GM23338 (cell line): ENCODE data around the gene PRPF39. TPM values are rescaled to one million over a fixed set of nuclear protein-coding genes. Genes with fewer than 3 reads are reported as not detected.

ENCODE experiments used
- ATAC-seq: fragments of 200-7000 bp; cut with Tn5 transposase; 3 replicates; pipeline ENCODE4 v1.9.1; 2020
- DNase-seq: peaks from one replicate; pipeline ENCODE4 v3.0.0-alpha.2; 2015; ENCODE audit warnings: low spot score
- H2AFZ ChIP-seq: fragments of 200-600 bp; sonication (generic); 2 replicates; pipeline ENCODE4 v1.8.0; 2016; ENCODE audit warnings: antibody characterized with exemption, mild to moderate bottlenecking, moderate library complexity
- H3F3A ChIP-seq: fragments of 200-600 bp; sonication (generic); replicated peaks from 2 replicates; pipeline ENCODE4 v1.8.0; 2017; ENCODE audit warnings: antibody characterized with exemption, mixed run types, low read depth
- H3K27ac ChIP-seq: fragments of 200-600 bp; sonication (generic); 2 replicates; pipeline ENCODE4 v1.6.1; 2016; ENCODE audit warnings: low read depth
- H3K27me3 ChIP-seq: fragments of 200-600 bp; sonication (generic); 2 replicates; pipeline ENCODE4 v1.8.0; 2016; ENCODE audit warnings: mild to moderate bottlenecking, mixed run types, moderate library complexity; ENCODE audit not compliant: insufficient read depth
- H3K36me3 ChIP-seq: fragments of 200-600 bp; sonication (generic); 2 replicates; pipeline ENCODE4 v1.8.0; 2016; ENCODE audit warnings: mild to moderate bottlenecking; ENCODE audit not compliant: insufficient read depth
- H3K4me1 ChIP-seq: fragments of 200-600 bp; sonication (generic); 2 replicates; pipeline ENCODE4 v1.8.0; 2016; ENCODE audit warnings: mild to moderate bottlenecking, moderate library complexity; ENCODE audit not compliant: insufficient read depth
- H3K4me2 ChIP-seq: fragments of 200-600 bp; sonication (generic); 2 replicates; pipeline ENCODE4 v1.7.1; 2017; ENCODE audit warnings: mixed run types
- H3K4me3 ChIP-seq: fragments of 200-600 bp; sonication (generic); 2 replicates; pipeline ENCODE4 v1.6.1; 2016; ENCODE audit warnings: mixed run types
- H3K79me2 ChIP-seq: fragments of 200-600 bp; sonication (generic); replicated peaks from 2 replicates; pipeline ENCODE4 v1.8.0; 2017; ENCODE audit warnings: mild to moderate bottlenecking; ENCODE audit not compliant: insufficient read depth
- H3K9me2 ChIP-seq: fragments of 200-600 bp; sonication (generic); 2 replicates; pipeline ENCODE4 v1.8.0; 2017; ENCODE audit not compliant: insufficient read depth
- H4K20me1 ChIP-seq: fragments of 200-600 bp; sonication (generic); replicated peaks from 2 replicates; pipeline ENCODE4 v1.8.0; 2017; ENCODE audit warnings: mild to moderate bottlenecking; ENCODE audit not compliant: insufficient read depth
- H3K27ac Mint-ChIP-seq: 2 replicates; pipeline ENCODE4 v1.8.0; 2020; ENCODE audit warnings: inconsistent platforms, mild to moderate bottlenecking, moderate library complexity, mixed read lengths
- H3K27me3 Mint-ChIP-seq: 3 replicates; pipeline ENCODE4 v1.8.0; 2022; ENCODE audit warnings: low read depth, mild to moderate bottlenecking, moderate library complexity, mixed read lengths, inconsistent platforms; ENCODE audit not compliant: insufficient read depth, poor library complexity
- H3K36me3 Mint-ChIP-seq: 3 replicates; pipeline ENCODE4 v1.8.0; 2021; ENCODE audit warnings: low read depth, mild to moderate bottlenecking, inconsistent platforms, moderate library complexity, mixed read lengths
- H3K4me1 Mint-ChIP-seq: 3 replicates; pipeline ENCODE4 v1.8.0; 2020; ENCODE audit warnings: mild to moderate bottlenecking, inconsistent platforms, mixed read lengths
- H3K4me3 Mint-ChIP-seq: 3 replicates; pipeline ENCODE4 v1.8.0; 2021; ENCODE audit warnings: moderate library complexity, mild to moderate bottlenecking, inconsistent platforms, mixed read lengths
- H3K9me3 Mint-ChIP-seq: 3 replicates; pipeline ENCODE4 v1.8.0; 2020; ENCODE audit warnings: moderate library complexity, mild to moderate bottlenecking, inconsistent platforms, mixed read lengths
- EZH2phosphoT487 ChIP-seq: fragments of 200-600 bp; sonication (generic); IDR thresholded peaks from one replicate; pipeline ENCODE4 v1.8.1; 2018; ENCODE audit warnings: antibody characterized with exemption; ENCODE audit not compliant: unreplicated experiment
- JUNB ChIP-seq: IDR thresholded peaks from one replicate; pipeline ENCODE4 v1.6.1; 2016; ENCODE audit warnings: antibody characterized with exemption; ENCODE audit not compliant: unreplicated experiment
- ZNF331 ChIP-seq: fragments of 250-450 bp; sonication (Bioruptor Pico); IDR thresholded peaks from 2 replicates; pipeline ENCODE4 v1.5.0; 2020; ENCODE audit warnings: low read depth, mild to moderate bottlenecking, moderate library complexity
- polyA plus RNA-seq: library from polyadenylated mRNA; unstranded; fragments of >200 nt; fragmentation: Nextera tagmentation; extraction: Ambion mirVana; gene quantifications from 2 replicates; pipeline ENCODE4 v1.2.1, GENCODE V29; 2016
- total RNA-seq: library from RNA; depleted of rRNA; stranded (reverse); fragments of >200 nt; shearing (Covaris generic); gene quantifications from 2 replicates; pipeline ENCODE4 v1.2.3, GENCODE V29; 2014
- TF ChIP-seq, protein P1 (sequence below): IDR thresholded peaks from one replicate; pipeline ENCODE4 v1.6.1; 2018; ENCODE audit warnings: antibody characterized with exemption; ENCODE audit not compliant: unreplicated experiment
- TF ChIP-seq, protein P2 (sequence below): fragments of 250-450 bp; sonication (Bioruptor Pico); IDR thresholded peaks from 2 replicates; pipeline ENCODE4 v1.5.0; 2020; ENCODE audit warnings: mild to moderate bottlenecking, moderate library complexity

Gene PRPF39
- total and polyA plus RNA-seq, 2 experiments from 2014 or later: 30.7 to 56.9 TPM

- Histone ChIP-seq H3F3A (no peaks in the 10 kb centered on the region), H3K27ac (no peak overlapping the region), H3K4me2 (no peak overlapping the region), H3K4me3 (no peak overlapping the region), H3K9me2 (no peaks in the 10 kb centered on the region), H4K20me1 (no peaks in the 10 kb centered on the region; the same call in 1 of the 2 replicates), H2AFZ (no peak overlapping the region), H3K27me3 (no peaks in the 10 kb centered on the region), H3K4me1 (no peaks in the 10 kb centered on the region), H3K36me3 (peaks cover 27% of the 10 kb centered on the region; the same call in 1 of the 2 replicates), H3K79me2 (peaks cover 7% of the 10 kb centered on the region; the same call in 1 of the 2 replicates)
- H3K4me1 Mint-ChIP-seq: no peaks in the 10 kb centered on the region
- peaks cover under 1% of the 10 kb centered on the region for H3K27me3 Mint-ChIP-seq
- H3K9me3 Mint-ChIP-seq: no peaks in the 10 kb centered on the region
- no peak overlapping the region for H3K4me3 Mint-ChIP-seq
- no peak for ATAC-seq
- peaks cover 61% of the 10 kb centered on the region for H3K36me3 Mint-ChIP-seq
- no peak overlapping the region for H3K27ac Mint-ChIP-seq
- no peak for TF ChIP-seq ZNF331 (CRISPR knock-in tag)
- TF ChIP-seq, protein P1, sequence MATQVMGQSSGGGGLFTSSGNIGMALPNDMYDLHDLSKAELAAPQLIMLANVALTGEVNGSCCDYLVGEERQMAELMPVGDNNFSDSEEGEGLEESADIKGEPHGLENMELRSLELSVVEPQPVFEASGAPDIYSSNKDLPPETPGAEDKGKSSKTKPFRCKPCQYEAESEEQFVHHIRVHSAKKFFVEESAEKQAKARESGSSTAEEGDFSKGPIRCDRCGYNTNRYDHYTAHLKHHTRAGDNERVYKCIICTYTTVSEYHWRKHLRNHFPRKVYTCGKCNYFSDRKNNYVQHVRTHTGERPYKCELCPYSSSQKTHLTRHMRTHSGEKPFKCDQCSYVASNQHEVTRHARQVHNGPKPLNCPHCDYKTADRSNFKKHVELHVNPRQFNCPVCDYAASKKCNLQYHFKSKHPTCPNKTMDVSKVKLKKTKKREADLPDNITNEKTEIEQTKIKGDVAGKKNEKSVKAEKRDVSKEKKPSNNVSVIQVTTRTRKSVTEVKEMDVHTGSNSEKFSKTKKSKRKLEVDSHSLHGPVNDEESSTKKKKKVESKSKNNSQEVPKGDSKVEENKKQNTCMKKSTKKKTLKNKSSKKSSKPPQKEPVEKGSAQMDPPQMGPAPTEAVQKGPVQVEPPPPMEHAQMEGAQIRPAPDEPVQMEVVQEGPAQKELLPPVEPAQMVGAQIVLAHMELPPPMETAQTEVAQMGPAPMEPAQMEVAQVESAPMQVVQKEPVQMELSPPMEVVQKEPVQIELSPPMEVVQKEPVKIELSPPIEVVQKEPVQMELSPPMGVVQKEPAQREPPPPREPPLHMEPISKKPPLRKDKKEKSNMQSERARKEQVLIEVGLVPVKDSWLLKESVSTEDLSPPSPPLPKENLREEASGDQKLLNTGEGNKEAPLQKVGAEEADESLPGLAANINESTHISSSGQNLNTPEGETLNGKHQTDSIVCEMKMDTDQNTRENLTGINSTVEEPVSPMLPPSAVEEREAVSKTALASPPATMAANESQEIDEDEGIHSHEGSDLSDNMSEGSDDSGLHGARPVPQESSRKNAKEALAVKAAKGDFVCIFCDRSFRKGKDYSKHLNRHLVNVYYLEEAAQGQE: no peak
- TF ChIP-seq, protein P2, sequence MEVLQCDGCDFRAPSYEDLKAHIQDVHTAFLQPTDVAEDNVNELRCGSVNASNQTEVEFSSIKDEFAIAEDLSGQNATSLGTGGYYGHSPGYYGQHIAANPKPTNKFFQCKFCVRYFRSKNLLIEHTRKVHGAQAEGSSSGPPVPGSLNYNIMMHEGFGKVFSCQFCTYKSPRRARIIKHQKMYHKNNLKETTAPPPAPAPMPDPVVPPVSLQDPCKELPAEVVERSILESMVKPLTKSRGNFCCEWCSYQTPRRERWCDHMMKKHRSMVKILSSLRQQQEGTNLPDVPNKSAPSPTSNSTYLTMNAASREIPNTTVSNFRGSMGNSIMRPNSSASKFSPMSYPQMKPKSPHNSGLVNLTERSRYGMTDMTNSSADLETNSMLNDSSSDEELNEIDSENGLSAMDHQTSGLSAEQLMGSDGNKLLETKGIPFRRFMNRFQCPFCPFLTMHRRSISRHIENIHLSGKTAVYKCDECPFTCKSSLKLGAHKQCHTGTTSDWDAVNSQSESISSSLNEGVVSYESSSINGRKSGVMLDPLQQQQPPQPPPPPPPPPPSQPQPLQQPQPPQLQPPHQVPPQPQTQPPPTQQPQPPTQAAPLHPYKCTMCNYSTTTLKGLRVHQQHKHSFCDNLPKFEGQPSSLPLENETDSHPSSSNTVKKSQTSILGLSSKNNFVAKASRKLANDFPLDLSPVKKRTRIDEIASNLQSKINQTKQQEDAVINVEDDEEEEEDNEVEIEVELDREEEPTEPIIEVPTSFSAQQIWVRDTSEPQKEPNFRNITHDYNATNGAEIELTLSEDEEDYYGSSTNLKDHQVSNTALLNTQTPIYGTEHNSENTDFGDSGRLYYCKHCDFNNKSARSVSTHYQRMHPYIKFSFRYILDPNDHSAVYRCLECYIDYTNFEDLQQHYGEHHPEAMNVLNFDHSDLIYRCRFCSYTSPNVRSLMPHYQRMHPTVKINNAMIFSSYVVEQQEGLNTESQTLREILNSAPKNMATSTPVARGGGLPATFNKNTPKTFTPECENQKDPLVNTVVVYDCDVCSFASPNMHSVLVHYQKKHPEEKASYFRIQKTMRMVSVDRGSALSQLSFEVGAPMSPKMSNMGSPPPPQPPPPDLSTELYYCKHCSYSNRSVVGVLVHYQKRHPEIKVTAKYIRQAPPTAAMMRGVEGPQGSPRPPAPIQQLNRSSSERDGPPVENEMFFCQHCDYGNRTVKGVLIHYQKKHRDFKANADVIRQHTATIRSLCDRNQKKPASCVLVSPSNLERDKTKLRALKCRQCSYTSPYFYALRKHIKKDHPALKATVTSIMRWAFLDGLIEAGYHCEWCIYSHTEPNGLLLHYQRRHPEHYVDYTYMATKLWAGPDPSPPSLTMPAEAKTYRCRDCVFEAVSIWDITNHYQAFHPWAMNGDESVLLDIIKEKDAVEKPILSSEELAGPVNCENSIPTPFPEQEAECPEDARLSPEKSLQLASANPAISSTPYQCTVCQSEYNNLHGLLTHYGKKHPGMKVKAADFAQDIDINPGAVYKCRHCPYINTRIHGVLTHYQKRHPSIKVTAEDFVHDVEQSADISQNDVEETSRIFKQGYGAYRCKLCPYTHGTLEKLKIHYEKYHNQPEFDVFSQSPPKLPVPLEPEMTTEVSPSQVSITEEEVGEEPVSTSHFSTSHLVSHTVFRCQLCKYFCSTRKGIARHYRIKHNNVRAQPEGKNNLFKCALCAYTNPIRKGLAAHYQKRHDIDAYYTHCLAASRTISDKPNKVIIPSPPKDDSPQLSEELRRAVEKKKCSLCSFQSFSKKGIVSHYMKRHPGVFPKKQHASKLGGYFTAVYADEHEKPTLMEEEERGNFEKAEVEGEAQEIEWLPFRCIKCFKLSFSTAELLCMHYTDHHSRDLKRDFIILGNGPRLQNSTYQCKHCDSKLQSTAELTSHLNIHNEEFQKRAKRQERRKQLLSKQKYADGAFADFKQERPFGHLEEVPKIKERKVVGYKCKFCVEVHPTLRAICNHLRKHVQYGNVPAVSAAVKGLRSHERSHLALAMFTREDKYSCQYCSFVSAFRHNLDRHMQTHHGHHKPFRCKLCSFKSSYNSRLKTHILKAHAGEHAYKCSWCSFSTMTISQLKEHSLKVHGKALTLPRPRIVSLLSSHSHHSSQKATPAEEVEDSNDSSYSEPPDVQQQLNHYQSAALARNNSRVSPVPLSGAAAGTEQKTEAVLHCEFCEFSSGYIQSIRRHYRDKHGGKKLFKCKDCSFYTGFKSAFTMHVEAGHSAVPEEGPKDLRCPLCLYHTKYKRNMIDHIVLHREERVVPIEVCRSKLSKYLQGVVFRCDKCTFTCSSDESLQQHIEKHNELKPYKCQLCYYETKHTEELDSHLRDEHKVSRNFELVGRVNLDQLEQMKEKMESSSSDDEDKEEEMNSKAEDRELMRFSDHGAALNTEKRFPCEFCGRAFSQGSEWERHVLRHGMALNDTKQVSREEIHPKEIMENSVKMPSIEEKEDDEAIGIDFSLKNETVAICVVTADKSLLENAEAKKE: no peak
- TF ChIP-seq JUNB: no peak
- no peak for TF ChIP-seq EZH2phosphoT487
- DNase-seq: no peak
These were observed 20.6 kb downstream of the PRPF39 start for GRCh38 chr14:45104561-45104960.
